DMS 273 (cell line): Measurements from ENCODE around the gene OCEL1.
"Not testable (repeated sequence)": the region's sequence is repeated elsewhere in the genome, so short reads cannot be mapped to it uniquely, and the experiment has no call there.

ENCODE experiments used
- DNase-seq: peaks from one replicate; lab custom pipeline; 2025; ENCODE audit not compliant: unreplicated experiment; lab: John Stamatoyannopoulos, UW

The OCEL1 gene

GRCh38 chr19:17260842-17261325 lies 34.9 kb downstream of the OCEL1 start:
- DNase-seq = peak; percentile 95

- DNase-seq = no peak
These were observed 36.5 kb downstream of the OCEL1 start for GRCh38 chr19:17262557-17262956.

GRCh38 chr19:17263712-17264640 lies 38.0 kb downstream of the OCEL1 start:
- no peak for DNase-seq

GRCh38 chr19:17264641-17264979 lies 38.6 kb downstream of the OCEL1 start, which contains the start of gene USHBP1:
Gene USHBP1, minus strand, starts transcription at chr19:17264745. Its CDS starts 446 bp downstream, at chr19:17264299.
- no peak for DNase-seq

GRCh38 chr19:17266026-17266425 lies 40.0 kb downstream of the OCEL1 start:
- DNase-seq = no peak

GRCh38 chr19:17266589-17266974 lies 40.6 kb downstream of the OCEL1 start:
- no peak for DNase-seq

GRCh38 chr19:17266975-17267788 lies 41.2 kb downstream of the OCEL1 start, which contains the start of gene BABAM1:
Gene BABAM1, plus strand, starts transcription at chr19:17267443. Its CDS starts 1,364 bp downstream, at chr19:17268807.
- peak; percentile 99 for DNase-seq

GRCh38 chr19:17268754-17269153 lies 42.7 kb downstream of the OCEL1 start:
- DNase-seq = no peak

- DNase-seq = not testable (repeated sequence)
These were observed 48.9 kb downstream of the OCEL1 start for GRCh38 chr19:17274892-17275291.

GRCh38 chr19:17275441-17276175 lies 49.6 kb downstream of the OCEL1 start:
- DNase-seq = no peak
